ENCODE measurements around the gene FCER1A. TPM values are rescaled to one million over a fixed set of nuclear protein-coding genes. Genes with fewer than 3 reads are reported as not detected.

FCER1A gene
- total RNA-seq, 1 donor from 2014 or later = 13.3 TPM

GRCh38 chr1:159352436-159352835 is 50.3 kb downstream of the FCER1A start:
- Histone ChIP-seq H3K27me3 (no peaks in the 10 kb centered on the region), H3K27ac (no peak overlapping the region), H3K36me3 (no peaks in the 10 kb centered on the region), H3K4me1 (no peaks in the 10 kb centered on the region), H3K4me3 (no peak overlapping the region), H3K9me3 (no peaks in the 10 kb centered on the region)
- ATAC-seq = no peak
- intact Hi-C loops (cut with DNase I) = no loop called here
- TF ChIP-seq CTCF (IDR thresholded peaks at IDR 0.05) = no peak
- DNase-seq = no peak

Other genes with a start within 250 kb of the FCER1A start
- 3.0 TPM for gene AIM2, start 225.6 kb upstream of the FCER1A start, total RNA-seq
- gene CADM3, start 130.7 kb upstream of the FCER1A start, total RNA-seq = 1.7 TPM
- 146 TPM for gene ACKR1, start 97.5 kb upstream of the FCER1A start, total RNA-seq
- gene OR10J4, start 129.9 kb downstream of the FCER1A start, total RNA-seq = not detected
- gene OR10J1, start 137.4 kb downstream of the FCER1A start, total RNA-seq = not detected
- not detected for gene OR10J5, start 233.7 kb downstream of the FCER1A start, total RNA-seq

All from upper lobe of right lung (tissue), 1 donor.